Left lobe of liver (tissue), 2 donors: Measurements from ENCODE around the gene APOL6. TPM values are rescaled to one million over a fixed set of nuclear protein-coding genes. Genes with fewer than 3 reads are reported as not detected.

Experiments
- ATAC-seq: fragments of 200-7000 bp; cut with Tn5 transposase; one replicate; pipeline ENCODE4 v1.9.1; 2020; ENCODE audit warnings: mild to moderate bottlenecking, moderate library complexity
- DNase-seq: peaks from one replicate; pipeline ENCODE4 v3.0.0-alpha.2; 2020; ENCODE audit warnings: low spot score
- total RNA-seq: library from RNA; stranded (reverse); gene quantifications from one replicate; pipeline ENCODE4 v1.2.1, GENCODE V29; 2021
- donor health status: DM: no; HTN: no; CAD: no; lungs with moderate emphysema.
- donor health status: DM: no; HTN: yes; CAD: no.

The APOL6 gene
- total RNA-seq: 31.7 TPM

- ATAC-seq (peak; percentile 70), DNase-seq (peak; percentile 68)
These were observed at the start of gene APOL6 for GRCh38 chr22:35648066-35649025. TSS of gene APOL6 (plus strand) at chr22:35648446. CDS start at chr22:35656426, 7,980 bp downstream.

- ATAC-seq: no peak
- no peak for DNase-seq
These were observed 48.9 kb upstream of the APOL6 start for GRCh38 chr22:35599364-35599763.

- no peak for DNase-seq
These were observed 47.8 kb upstream of the APOL6 start for GRCh38 chr22:35600476-35600875.

GRCh38 chr22:35601013-35601580 lies 47.1 kb upstream of the APOL6 start:
- no peak for ATAC-seq
- no peak for DNase-seq

More at GRCh38 chr22:35600476-35600875, 47.8 kb upstream of the APOL6 start:
- no peak for ATAC-seq

GRCh38 chr22:35601743-35602615 lies 46.3 kb upstream of the APOL6 start:
- ATAC-seq (no peak), DNase-seq (no peak)

- no peak for ATAC-seq
These were observed 43.5 kb upstream of the APOL6 start for GRCh38 chr22:35604621-35605368.

GRCh38 chr22:35605369-35605680 lies 42.9 kb upstream of the APOL6 start:
- DNase-seq (no peak), ATAC-seq (no peak)

More at GRCh38 chr22:35604621-35605368, 43.5 kb upstream of the APOL6 start:
- DNase-seq: no peak

GRCh38 chr22:35605851-35606481 lies 42.3 kb upstream of the APOL6 start:
- ATAC-seq: peak; percentile 92
- DNase-seq: peak; percentile 69

- no peak for DNase-seq
- no peak for ATAC-seq
These were observed 41.3 kb upstream of the APOL6 start for GRCh38 chr22:35606916-35607315.

GRCh38 chr22:35608088-35608487 lies 40.2 kb upstream of the APOL6 start:
- DNase-seq (no peak), ATAC-seq (no peak)

- DNase-seq (no peak), ATAC-seq (no peak)
These were observed 39.0 kb upstream of the APOL6 start for GRCh38 chr22:35609261-35609660.

GRCh38 chr22:35609761-35610160 lies 38.5 kb upstream of the APOL6 start:
- no peak for ATAC-seq

GRCh38 chr22:35610741-35611140 lies 37.5 kb upstream of the APOL6 start:
- DNase-seq (no peak), ATAC-seq (no peak)

More at GRCh38 chr22:35609761-35610160, 38.5 kb upstream of the APOL6 start:
- no peak for DNase-seq

GRCh38 chr22:35611200-35611890 lies 36.9 kb upstream of the APOL6 start:
- DNase-seq (no peak), ATAC-seq (no peak)

GRCh38 chr22:35611891-35612576 lies 36.2 kb upstream of the APOL6 start:
- ATAC-seq: no peak
- no peak for DNase-seq

- ATAC-seq: peak; percentile 73
- DNase-seq: peak; percentile 53
These were observed 35.3 kb upstream of the APOL6 start for GRCh38 chr22:35612903-35613302.

- DNase-seq: no peak
- no peak for ATAC-seq
These were observed 33.8 kb upstream of the APOL6 start for GRCh38 chr22:35614404-35614803.

- no peak for DNase-seq
These were observed 33.1 kb upstream of the APOL6 start for GRCh38 chr22:35615156-35615555.

GRCh38 chr22:35616043-35616442 lies 32.2 kb upstream of the APOL6 start:
- no peak for ATAC-seq
- DNase-seq: no peak

More at GRCh38 chr22:35615156-35615555, 33.1 kb upstream of the APOL6 start:
- no peak for ATAC-seq
